Measurements from ENCODE around the gene CDHR2. TPM values are rescaled to one million over a fixed set of nuclear protein-coding genes. Genes with fewer than 3 reads are reported as not detected.

Gene CDHR2
- total RNA-seq, 4 donors from 2014 or later, result 0.15 to 0.19 (median 0.15) TPM; not detected in 1

GRCh38 chr5:176540956-176541337, 8.2 kb upstream of the CDHR2 start:
- DNase-seq (ENCODE audit: low spot score in 2 of 2), result no peak
- 91 to 93% methylated on average over 8 of the region's 8 CpGs for WGBS, 2 donors
- TF ChIP-seq POLR2A (IDR thresholded peaks at IDR 0.05) (no peak), CTCF (IDR thresholded peaks at IDR 0.05) (no peak)
- H3K4me3 ChIP-seq (ENCODE audit: low read depth, poor library complexity, severe bottlenecking), result no peak overlapping the region
- intact Hi-C loops (cut with DNase I; ENCODE audit: low total_unique reads), result no loop called here

- DNase-seq (ENCODE audit: low spot score in 2 of 2), result peak; percentile 71 to 93
- WGBS, 2 donors, result 33 to 47% methylated on average over 10 to 12 of the region's 12 CpGs
- intact Hi-C loops (cut with DNase I; ENCODE audit: low total_unique reads), result no loop called here
- no peak overlapping the region for H3K4me3 ChIP-seq (ENCODE audit: low read depth, poor library complexity, severe bottlenecking)
- TF ChIP-seq POLR2A (IDR thresholded peaks at IDR 0.05) (no peak), CTCF (IDR thresholded peaks at IDR 0.05) (no peak)
Observed at GRCh38 chr5:176541338-176542134, 7.6 kb upstream of the CDHR2 start.

GRCh38 chr5:176542135-176542595, 7.0 kb upstream of the CDHR2 start:
- DNase-seq (ENCODE audit: low spot score in 2 of 2), result no peak
- TF ChIP-seq CTCF (IDR thresholded peaks at IDR 0.05) (no peak), POLR2A (IDR thresholded peaks at IDR 0.05) (no peak)
- peak overlapping the region; percentile 35 for H3K4me3 ChIP-seq (ENCODE audit: low read depth, poor library complexity, severe bottlenecking)
- intact Hi-C loops (cut with DNase I; ENCODE audit: low total_unique reads), result no loop called here
- WGBS, 2 donors, result 41 to 52% methylated on average over 14 to 16 of the region's 16 CpGs

- DNase-seq (ENCODE audit: low spot score in 2 of 2), result no peak
- 2 to 5% methylated on average over 18 to 35 of the region's 110 CpGs for WGBS, 2 donors
- intact Hi-C loops (cut with DNase I; ENCODE audit: low total_unique reads), result no loop called here
- TF ChIP-seq CTCF (IDR thresholded peaks at IDR 0.05) (no peak), POLR2A (IDR thresholded peaks at IDR 0.05) (no peak)
- H3K4me3 ChIP-seq (ENCODE audit: low read depth, poor library complexity, severe bottlenecking), result peak overlapping the region; percentile 35
Observed at GRCh38 chr5:176542596-176543427, 6.3 kb upstream of the CDHR2 start.

- intact Hi-C loops (cut with DNase I; ENCODE audit: low total_unique reads), result no loop called here
- WGBS, 2 donors, result 1 to 2% methylated on average over 49 to 59 of the region's 63 CpGs
- TF ChIP-seq POLR2A (IDR thresholded peaks at IDR 0.05), result no peak
- no peak for TF ChIP-seq CTCF (IDR thresholded peaks at IDR 0.05)
- peak overlapping the region; percentile 33 for H3K4me3 ChIP-seq (ENCODE audit: low read depth, poor library complexity, severe bottlenecking)
- peak; percentile 68 to 94 for DNase-seq (ENCODE audit: low spot score in 2 of 2)
Observed at GRCh38 chr5:176543428-176544182, 5.5 kb upstream of the CDHR2 start.

Measured in lower leg skin (tissue), 4 donors.